HEK293 (cell line): ENCODE measurements around the gene DAND5.
A peak's percentile ranks its signal among the peaks of the same experiment; 100 is the strongest.

ENCODE experiments used
- BCL6B ChIP-seq: fragments of 450-650 bp; formaldehyde crosslinking; IDR thresholded peaks from 2 replicates; pipeline ENCODE4 v1.5.1; 2017; ENCODE audit warnings: missing biosample characterization, missing genetic modification characterization
- FEZF1 ChIP-seq: fragments of 450-650 bp; formaldehyde crosslinking; IDR thresholded peaks from 2 replicates; pipeline ENCODE4 v1.5.1; 2016; ENCODE audit warnings: missing biosample characterization, missing genetic modification characterization
- GLIS2 ChIP-seq: fragments of 450-650 bp; formaldehyde crosslinking; IDR thresholded peaks from 2 replicates; pipeline ENCODE4 v1.5.1; 2016; ENCODE audit warnings: missing biosample characterization, missing genetic modification characterization
- KLF16 ChIP-seq: fragments of 450-650 bp; formaldehyde crosslinking; IDR thresholded peaks from 2 replicates; pipeline ENCODE4 v1.5.1; 2017; ENCODE audit warnings: missing biosample characterization, missing genetic modification characterization
- KLF8 ChIP-seq: fragments of 450-650 bp; formaldehyde crosslinking; IDR thresholded peaks from 2 replicates; pipeline ENCODE4 v1.5.1; 2016; ENCODE audit warnings: missing biosample characterization, missing genetic modification characterization
- RBAK ChIP-seq: fragments of 450-650 bp; formaldehyde crosslinking; IDR thresholded peaks from 2 replicates; pipeline ENCODE4 v1.5.1; 2016; ENCODE audit warnings: missing biosample characterization, missing genetic modification characterization
- REST ChIP-seq: fragments of 450-650 bp; formaldehyde crosslinking; IDR thresholded peaks from 2 replicates; pipeline ENCODE4 v1.5.1; 2016; ENCODE audit warnings: missing biosample characterization, missing genetic modification characterization
- SP7 ChIP-seq: fragments of 450-650 bp; formaldehyde crosslinking; IDR thresholded peaks from 2 replicates; pipeline ENCODE4 v1.5.1; 2016; ENCODE audit warnings: missing biosample characterization, missing genetic modification characterization
- ZBTB8A ChIP-seq: fragments of 450-650 bp; formaldehyde crosslinking; IDR thresholded peaks from 2 replicates; pipeline ENCODE4 v1.5.1; 2016; ENCODE audit warnings: missing biosample characterization, missing genetic modification characterization
- ZFP3 ChIP-seq: fragments of 450-650 bp; formaldehyde crosslinking; IDR thresholded peaks from 2 replicates; pipeline ENCODE4 v1.5.1; 2016; ENCODE audit warnings: low read depth, missing biosample characterization, missing genetic modification characterization
- ZIC2 ChIP-seq: fragments of 450-650 bp; formaldehyde crosslinking; IDR thresholded peaks from 2 replicates; pipeline ENCODE4 v1.5.1; 2016; ENCODE audit warnings: missing biosample characterization, missing genetic modification characterization
- ZNF112 ChIP-seq: fragments of 450-650 bp; formaldehyde crosslinking; IDR thresholded peaks from 2 replicates; pipeline ENCODE4 v1.5.0; 2017; ENCODE audit warnings: missing biosample characterization, missing genetic modification characterization
- ZNF2 ChIP-seq: fragments of 450-650 bp; formaldehyde crosslinking; IDR thresholded peaks from 2 replicates; pipeline ENCODE4 v1.5.1; 2016; ENCODE audit warnings: missing biosample characterization, missing genetic modification characterization
- ZNF223 ChIP-seq: fragments of 450-650 bp; formaldehyde crosslinking; IDR thresholded peaks from 2 replicates; pipeline ENCODE4 v1.5.1; 2016; ENCODE audit warnings: missing biosample characterization, missing genetic modification characterization
- ZNF23 ChIP-seq: fragments of 450-650 bp; formaldehyde crosslinking; IDR thresholded peaks from 2 replicates; pipeline ENCODE4 v1.5.1; 2016; ENCODE audit warnings: missing biosample characterization, missing genetic modification characterization, borderline replicate concordance
- ZNF280C ChIP-seq: fragments of 450-650 bp; formaldehyde crosslinking; IDR thresholded peaks from 2 replicates; pipeline ENCODE4 v1.5.1; 2016; ENCODE audit warnings: missing biosample characterization, missing genetic modification characterization
- ZNF292 ChIP-seq: fragments of 450-650 bp; formaldehyde crosslinking; IDR thresholded peaks from 2 replicates; pipeline ENCODE4 v1.5.1; 2016; ENCODE audit warnings: low read depth, missing biosample characterization, missing genetic modification characterization, borderline replicate concordance
- ZNF366 ChIP-seq: fragments of 450-650 bp; formaldehyde crosslinking; conservative IDR thresholded peaks from 2 replicates; pipeline ENCODE4 v1.5.1; 2016; ENCODE audit warnings: missing biosample characterization, missing genetic modification characterization
- ZNF391 ChIP-seq: fragments of 450-650 bp; formaldehyde crosslinking; IDR thresholded peaks from 2 replicates; pipeline ENCODE4 v1.5.1; 2016; ENCODE audit warnings: low read depth, missing biosample characterization, missing genetic modification characterization, borderline replicate concordance
- ZNF416 ChIP-seq: fragments of 450-650 bp; formaldehyde crosslinking; IDR thresholded peaks from 2 replicates; pipeline ENCODE4 v1.5.1; 2016; ENCODE audit warnings: missing biosample characterization, missing genetic modification characterization
- ZNF423 ChIP-seq: fragments of 450-650 bp; formaldehyde crosslinking; IDR thresholded peaks from 2 replicates; pipeline ENCODE4 v1.5.1; 2016; ENCODE audit warnings: missing biosample characterization, missing genetic modification characterization
- ZNF433 ChIP-seq: fragments of 450-650 bp; formaldehyde crosslinking; IDR thresholded peaks from 2 replicates; pipeline ENCODE4 v1.5.1; 2016; ENCODE audit warnings: missing biosample characterization, missing genetic modification characterization, low read depth
- ZNF48 ChIP-seq: fragments of 450-650 bp; formaldehyde crosslinking; IDR thresholded peaks from 2 replicates; pipeline ENCODE4 v1.5.1; 2016; ENCODE audit warnings: missing biosample characterization, missing genetic modification characterization
- ZNF544 ChIP-seq: fragments of 450-650 bp; formaldehyde crosslinking; IDR thresholded peaks from 2 replicates; pipeline ENCODE4 v1.5.0; 2017; ENCODE audit warnings: missing biosample characterization, missing genetic modification characterization
- ZNF585B ChIP-seq: fragments of 450-650 bp; formaldehyde crosslinking; IDR thresholded peaks from 2 replicates; pipeline ENCODE4 v1.5.1; 2016; ENCODE audit warnings: missing biosample characterization, missing genetic modification characterization
- ZNF707 ChIP-seq: fragments of 450-650 bp; formaldehyde crosslinking; IDR thresholded peaks from 2 replicates; pipeline ENCODE4 v1.5.1; 2016; ENCODE audit warnings: missing biosample characterization, missing genetic modification characterization
- ZNF768 ChIP-seq: fragments of 450-650 bp; formaldehyde crosslinking; IDR thresholded peaks from 2 replicates; pipeline ENCODE4 v1.5.1; 2018; ENCODE audit warnings: missing biosample characterization, mild to moderate bottlenecking, missing genetic modification characterization
- ZNF843 ChIP-seq: fragments of 450-650 bp; formaldehyde crosslinking; IDR thresholded peaks from 2 replicates; pipeline ENCODE4 v1.5.1; 2016; ENCODE audit warnings: missing biosample characterization, missing genetic modification characterization
- ZSCAN18 ChIP-seq: fragments of 450-650 bp; formaldehyde crosslinking; IDR thresholded peaks from 2 replicates; pipeline ENCODE4 v1.5.1; 2016; ENCODE audit warnings: missing biosample characterization, missing genetic modification characterization
- TF ChIP-seq, protein P1 (sequence below): fragments of 450-650 bp; formaldehyde crosslinking; IDR thresholded peaks from 2 replicates; pipeline ENCODE4 v1.5.1; 2017; ENCODE audit warnings: missing biosample characterization, missing genetic modification characterization
- TF ChIP-seq, protein P2 (sequence below): fragments of 450-650 bp; formaldehyde crosslinking; IDR thresholded peaks from 2 replicates; pipeline ENCODE4 v1.5.1; 2016; ENCODE audit warnings: missing biosample characterization, missing genetic modification characterization, borderline replicate concordance

Gene DAND5

DNA sequence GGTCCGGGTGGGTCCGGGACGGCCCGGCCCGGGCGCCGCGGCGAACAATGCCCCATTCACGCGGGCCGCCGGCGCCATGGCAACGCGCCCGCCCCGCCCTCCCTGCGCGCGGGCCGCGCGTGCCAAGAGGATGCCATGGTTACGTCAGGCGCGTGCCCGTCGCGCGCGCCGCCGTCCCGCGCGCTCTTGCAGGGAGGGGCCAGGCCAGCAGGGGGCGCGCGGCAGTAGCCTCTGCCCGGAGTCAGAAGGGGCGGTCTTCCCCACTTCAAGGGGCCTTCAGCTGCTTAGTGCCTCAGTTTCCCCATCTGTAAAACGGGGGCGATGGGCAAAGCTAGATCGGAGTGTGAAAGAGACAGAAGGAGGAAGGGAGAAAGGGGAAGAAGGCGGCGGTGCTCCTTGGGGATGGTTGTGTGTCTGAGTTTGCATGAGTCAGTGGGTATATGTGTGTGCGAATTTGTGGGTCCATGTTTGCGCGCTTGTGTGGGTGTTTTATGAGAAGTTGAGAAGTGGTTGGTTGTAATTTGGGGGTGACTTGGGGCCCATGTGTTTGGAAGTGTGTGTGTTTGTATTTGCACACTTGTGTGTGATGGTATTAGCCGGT, 14.3 kb downstream of the DAND5 start (continued):
- no peak for TF ChIP-seq REST (tag by site-specific recombination)
- no peak for TF ChIP-seq ZNF768 (tag by site-specific recombination)
- TF ChIP-seq ZNF391 (tag by site-specific recombination) = peak; percentile 52
- no peak for TF ChIP-seq ZNF23 (tag by site-specific recombination)
- no peak for TF ChIP-seq ZNF416 (tag by site-specific recombination)
- no peak for TF ChIP-seq BCL6B (tag by site-specific recombination)
- no peak for TF ChIP-seq ZIC2 (tag by site-specific recombination)
- no peak for TF ChIP-seq RBAK (tag by site-specific recombination)
- TF ChIP-seq, protein P1, sequence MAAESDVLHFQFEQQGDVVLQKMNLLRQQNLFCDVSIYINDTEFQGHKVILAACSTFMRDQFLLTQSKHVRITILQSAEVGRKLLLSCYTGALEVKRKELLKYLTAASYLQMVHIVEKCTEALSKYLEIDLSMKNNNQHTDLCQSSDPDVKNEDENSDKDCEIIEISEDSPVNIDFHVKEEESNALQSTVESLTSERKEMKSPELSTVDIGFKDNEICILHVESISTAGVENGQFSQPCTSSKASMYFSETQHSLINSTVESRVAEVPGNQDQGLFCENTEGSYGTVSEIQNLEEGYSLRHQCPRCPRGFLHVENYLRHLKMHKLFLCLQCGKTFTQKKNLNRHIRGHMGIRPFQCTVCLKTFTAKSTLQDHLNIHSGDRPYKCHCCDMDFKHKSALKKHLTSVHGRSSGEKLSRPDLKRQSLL (tag by site-specific recombination) = no peak
- no peak for TF ChIP-seq ZNF366 (tag by site-specific recombination)
- TF ChIP-seq ZFP3 = no peak
- TF ChIP-seq SP7 = peak; percentile 57; the same call in 1 of the 2 replicates
- no peak for TF ChIP-seq ZNF433 (tag by site-specific recombination)
- no peak for TF ChIP-seq ZSCAN18
- TF ChIP-seq ZNF707 (tag by site-specific recombination) = no peak
- TF ChIP-seq KLF16 (tag by site-specific recombination) = 0 out of 2 replicates have a peak, but pooled peaks have one; percentile 20
- no peak for TF ChIP-seq FEZF1 (tag by site-specific recombination)
- no peak for TF ChIP-seq GLIS2
- TF ChIP-seq ZNF112 (tag by site-specific recombination) = no peak
- TF ChIP-seq ZNF292 (tag by site-specific recombination) = no peak
- TF ChIP-seq, protein P2, sequence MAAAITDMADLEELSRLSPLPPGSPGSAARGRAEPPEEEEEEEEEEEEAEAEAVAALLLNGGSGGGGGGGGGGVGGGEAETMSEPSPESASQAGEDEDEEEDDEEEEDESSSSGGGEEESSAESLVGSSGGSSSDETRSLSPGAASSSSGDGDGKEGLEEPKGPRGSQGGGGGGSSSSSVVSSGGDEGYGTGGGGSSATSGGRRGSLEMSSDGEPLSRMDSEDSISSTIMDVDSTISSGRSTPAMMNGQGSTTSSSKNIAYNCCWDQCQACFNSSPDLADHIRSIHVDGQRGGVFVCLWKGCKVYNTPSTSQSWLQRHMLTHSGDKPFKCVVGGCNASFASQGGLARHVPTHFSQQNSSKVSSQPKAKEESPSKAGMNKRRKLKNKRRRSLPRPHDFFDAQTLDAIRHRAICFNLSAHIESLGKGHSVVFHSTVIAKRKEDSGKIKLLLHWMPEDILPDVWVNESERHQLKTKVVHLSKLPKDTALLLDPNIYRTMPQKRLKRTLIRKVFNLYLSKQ = no peak
- peak; percentile 65 for TF ChIP-seq ZNF2 (tag by site-specific recombination)
- 0 out of 2 replicates have a peak, but pooled peaks have one; percentile 35 for TF ChIP-seq ZBTB8A (tag by site-specific recombination)
- TF ChIP-seq ZNF280C (tag by site-specific recombination) = no peak
- no peak for TF ChIP-seq ZNF544 (tag by site-specific recombination)
- TF ChIP-seq ZNF48 (tag by site-specific recombination) = no peak
- TF ChIP-seq ZNF423 (tag by site-specific recombination) = no peak
- peak; percentile 46; the same call in 1 of the 2 replicates for TF ChIP-seq ZNF843 (tag by site-specific recombination)
- TF ChIP-seq ZNF585B = no peak
- TF ChIP-seq ZNF223 (tag by site-specific recombination) = no peak
- peak; percentile 41; the same call in 1 of the 2 replicates for TF ChIP-seq KLF8
